ENCODE data around the gene POLR1G.

The POLR1G gene

DNA sequence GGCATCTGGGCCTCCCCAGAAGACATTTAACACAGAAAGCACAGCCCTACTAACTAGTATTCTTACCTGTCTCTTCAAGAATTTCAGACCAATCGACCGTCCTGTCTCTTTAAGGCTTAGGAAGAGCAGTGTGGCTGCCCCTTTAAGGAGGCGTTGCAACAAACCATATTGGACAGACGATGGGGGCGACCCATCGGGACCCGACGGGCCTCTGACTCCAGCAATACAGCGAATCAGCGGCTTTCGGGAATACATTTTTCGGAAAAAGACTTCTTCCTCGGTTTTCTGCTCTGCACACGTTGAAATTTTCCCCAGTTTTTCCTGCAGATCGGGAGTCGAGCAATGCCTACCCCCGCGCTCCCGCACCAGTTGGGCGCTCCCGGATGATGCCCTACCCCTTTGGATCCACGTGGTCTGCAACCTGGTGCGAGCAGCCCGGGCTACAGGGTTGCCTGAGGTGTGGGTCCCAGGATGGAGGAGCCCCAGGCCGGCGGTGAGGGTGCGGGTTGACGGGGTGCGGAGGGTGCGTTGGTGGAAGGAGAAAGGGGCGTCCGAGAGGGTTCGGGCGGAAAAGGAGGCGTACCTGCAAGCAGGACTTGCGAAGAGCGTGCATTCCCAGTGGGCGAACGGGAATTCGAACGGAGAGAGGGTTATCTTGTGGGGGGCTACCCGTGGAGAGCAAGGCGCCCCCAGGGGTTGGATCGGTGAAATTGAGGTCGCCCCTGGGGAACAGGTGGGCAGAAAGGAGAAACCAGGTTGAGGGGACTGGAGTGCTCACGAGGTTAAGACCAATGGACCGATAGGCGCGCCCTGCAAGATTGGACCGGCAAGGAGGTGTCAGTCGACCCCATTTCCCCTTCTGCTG lies at the start of gene POLR1G:
TSS of gene POLR1G (plus strand) at position 419 of the 865 bp plus-strand sequence. CDS start at position 472, 53 bp downstream.
- peak; percentile 90 for DNase-seq (ENCODE audit: low spot score)

DNA sequence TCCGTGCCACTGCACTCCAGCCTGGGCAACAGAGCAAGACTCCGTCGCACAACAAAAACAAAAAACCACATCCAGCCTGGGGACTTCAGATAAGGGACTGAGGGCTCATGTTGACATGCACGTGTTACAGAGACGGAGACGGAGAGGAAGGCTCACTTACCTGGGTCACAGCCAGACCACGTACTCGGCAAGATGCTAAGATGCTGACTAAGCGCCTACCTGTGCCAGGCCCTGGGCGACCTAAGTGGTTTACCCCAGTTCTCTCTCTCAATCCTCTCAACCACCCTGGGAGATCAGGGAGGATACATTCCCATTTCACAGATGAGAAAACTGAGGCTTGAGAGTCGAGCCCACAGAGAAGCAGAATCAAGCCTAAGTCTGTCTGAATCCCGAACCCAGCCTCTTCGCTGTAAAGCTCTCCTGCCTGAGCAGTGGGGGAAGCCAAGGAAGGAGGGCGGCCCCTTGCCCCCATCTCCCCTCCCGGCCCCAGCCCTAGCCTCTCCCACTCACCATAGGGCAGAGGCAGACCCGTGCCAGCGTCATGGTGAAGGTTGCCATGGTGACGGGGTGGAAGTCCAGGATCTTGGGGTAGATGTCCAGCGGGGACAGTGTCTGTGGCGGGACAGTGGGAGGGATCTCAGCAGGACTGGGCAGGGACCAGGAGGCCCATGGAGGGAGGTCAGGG lies 49.5 kb upstream of the POLR1G start:
- DNase-seq (ENCODE audit: low spot score): no peak

GRCh38 chr19:45357445-45357783 lies 49.0 kb upstream of the POLR1G start:
- no peak for DNase-seq (ENCODE audit: low spot score)

- DNase-seq (ENCODE audit: low spot score): no peak
Observed at GRCh38 chr19:45358213-45358792, 48.1 kb upstream of the POLR1G start.

DNA sequence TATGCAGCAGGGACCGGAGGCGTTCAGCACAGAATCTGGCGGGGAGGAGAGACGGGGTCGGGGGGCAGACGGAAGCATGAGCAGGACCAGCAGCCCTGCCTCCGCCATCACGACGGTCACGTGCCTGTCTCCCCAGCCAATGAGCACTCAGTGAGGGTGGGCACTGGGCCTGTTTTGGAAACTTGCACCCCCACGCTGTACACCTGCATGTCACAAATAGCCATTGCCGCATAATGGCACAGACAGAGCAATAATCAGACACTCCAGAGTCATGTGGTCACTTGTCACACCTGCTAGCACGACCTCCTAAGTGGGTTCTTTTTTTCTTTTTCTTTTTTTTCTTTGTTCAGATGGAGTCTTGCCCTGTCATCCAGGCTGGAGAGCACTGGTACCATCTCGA lies 44.8 kb upstream of the POLR1G start:
- DNase-seq (ENCODE audit: low spot score): no peak

DNA sequence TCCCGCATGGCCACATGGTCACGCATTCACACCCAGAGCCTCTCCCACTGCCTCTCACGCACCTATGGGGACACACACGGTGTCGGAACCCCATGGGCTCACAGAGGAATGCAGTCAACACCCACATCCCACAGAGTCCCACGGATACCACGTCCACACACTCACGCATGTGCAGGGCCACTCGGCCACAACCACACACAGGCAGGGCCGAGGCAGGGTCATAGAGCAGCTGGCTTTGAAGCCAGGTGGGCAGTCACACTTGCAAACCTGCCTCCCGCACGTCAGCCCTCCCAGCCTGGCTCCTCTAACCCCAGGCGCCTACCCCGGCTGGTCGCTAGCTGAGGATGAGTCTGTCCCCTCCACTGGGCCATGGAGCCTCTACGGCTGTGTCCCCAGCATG lies 44.2 kb upstream of the POLR1G start:
- DNase-seq (ENCODE audit: low spot score): no peak

GRCh38 chr19:45363861-45364459 lies 42.5 kb upstream of the POLR1G start:
- DNase-seq (ENCODE audit: low spot score): no peak

- no peak for DNase-seq (ENCODE audit: low spot score)
Observed at GRCh38 chr19:45364696-45365095, 41.7 kb upstream of the POLR1G start.

- no peak for DNase-seq (ENCODE audit: low spot score)
Observed at GRCh38 chr19:45368127-45368526, 38.3 kb upstream of the POLR1G start.

GRCh38 chr19:45368737-45369340 lies 37.6 kb upstream of the POLR1G start:
- DNase-seq (ENCODE audit: low spot score): no peak

DNA sequence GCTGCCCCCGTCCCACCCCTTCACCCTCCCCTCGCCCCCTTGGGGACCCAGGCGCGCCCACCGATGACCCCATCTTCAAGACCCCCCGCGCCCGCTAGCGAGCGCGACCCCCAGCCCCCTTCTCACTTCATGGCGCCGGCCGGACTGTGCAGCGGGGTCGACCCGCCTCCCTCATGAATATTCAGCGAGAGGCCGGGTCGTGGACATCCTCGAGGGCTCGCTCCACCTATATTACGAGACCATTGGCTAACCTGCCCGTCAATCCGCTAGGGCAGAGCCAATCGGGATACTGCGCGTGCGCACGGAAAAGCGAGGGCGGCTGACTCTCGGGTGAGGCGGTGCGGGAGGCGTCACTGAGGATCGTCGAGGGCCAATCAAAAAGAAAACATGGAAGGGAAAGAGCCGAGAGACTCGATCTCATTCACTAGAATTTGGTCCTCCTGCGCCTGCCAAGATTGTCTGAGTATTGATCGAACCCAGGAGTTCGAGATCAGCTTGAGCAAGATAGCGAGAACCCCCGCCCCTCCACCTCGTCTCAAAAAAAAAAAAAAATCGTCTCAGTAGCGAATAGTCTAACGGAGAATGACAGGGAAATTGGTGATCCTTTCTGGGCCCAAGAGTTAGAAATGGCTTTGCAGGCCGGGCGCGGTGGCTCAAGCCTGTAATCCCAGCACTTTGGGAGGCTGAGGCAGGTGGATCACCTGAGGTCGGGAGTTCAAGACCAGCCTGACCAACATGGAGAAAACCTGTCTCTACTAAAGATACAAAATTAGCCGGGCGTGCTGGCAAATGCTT lies 35.8 kb upstream of the POLR1G start, which contains the start of gene ERCC2:
TSS of gene ERCC2 (minus strand) at position 164 of the 795 bp plus-strand sequence. CDS start at position 131, 33 bp downstream.
- peak; percentile 100 for DNase-seq (ENCODE audit: low spot score)

GRCh38 chr19:45376045-45376724 lies 30.3 kb upstream of the POLR1G start:
- DNase-seq (ENCODE audit: low spot score): no peak

DNA sequence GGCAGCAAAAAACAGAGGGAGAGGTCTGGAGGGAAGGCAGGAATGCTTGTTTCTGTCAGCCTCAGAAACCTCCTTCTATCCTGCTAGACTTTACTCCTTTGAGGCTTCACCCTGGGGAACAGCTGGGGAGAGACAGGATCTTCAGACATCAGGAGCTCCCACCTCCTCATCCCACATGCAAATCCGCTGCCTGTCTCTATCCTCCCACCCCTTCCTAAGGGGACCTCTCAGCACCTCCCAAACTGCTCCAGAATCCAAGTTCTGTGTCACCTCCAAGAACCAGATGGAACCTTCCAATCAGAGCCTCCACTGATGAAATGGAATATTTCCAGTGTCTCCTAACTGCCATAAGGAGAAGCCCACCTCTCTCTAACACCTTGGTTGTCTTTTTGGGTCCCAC lies 26.3 kb upstream of the POLR1G start:
- no peak for DNase-seq (ENCODE audit: low spot score)

DNA sequence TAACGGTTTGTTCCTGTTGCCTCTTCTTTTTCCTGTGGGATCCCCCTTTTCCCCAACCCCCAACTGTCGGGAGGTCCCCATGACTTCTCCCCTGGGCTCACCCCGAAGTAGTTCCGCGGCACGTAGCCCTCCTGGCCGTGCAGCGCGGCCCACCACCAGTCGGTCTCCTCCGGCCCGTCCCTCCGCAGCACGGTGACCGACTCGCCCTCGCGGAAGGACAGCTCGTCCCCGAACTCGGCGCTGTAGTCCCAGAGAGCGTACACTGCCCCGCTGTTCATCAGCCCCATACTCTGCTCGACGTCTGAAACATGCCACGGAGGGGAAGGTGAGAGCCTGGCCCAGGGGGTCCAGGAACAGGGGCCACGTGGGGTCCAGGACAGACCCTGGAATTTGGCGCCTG lies 24.0 kb upstream of the POLR1G start:
- no peak for DNase-seq (ENCODE audit: low spot score)

DNA sequence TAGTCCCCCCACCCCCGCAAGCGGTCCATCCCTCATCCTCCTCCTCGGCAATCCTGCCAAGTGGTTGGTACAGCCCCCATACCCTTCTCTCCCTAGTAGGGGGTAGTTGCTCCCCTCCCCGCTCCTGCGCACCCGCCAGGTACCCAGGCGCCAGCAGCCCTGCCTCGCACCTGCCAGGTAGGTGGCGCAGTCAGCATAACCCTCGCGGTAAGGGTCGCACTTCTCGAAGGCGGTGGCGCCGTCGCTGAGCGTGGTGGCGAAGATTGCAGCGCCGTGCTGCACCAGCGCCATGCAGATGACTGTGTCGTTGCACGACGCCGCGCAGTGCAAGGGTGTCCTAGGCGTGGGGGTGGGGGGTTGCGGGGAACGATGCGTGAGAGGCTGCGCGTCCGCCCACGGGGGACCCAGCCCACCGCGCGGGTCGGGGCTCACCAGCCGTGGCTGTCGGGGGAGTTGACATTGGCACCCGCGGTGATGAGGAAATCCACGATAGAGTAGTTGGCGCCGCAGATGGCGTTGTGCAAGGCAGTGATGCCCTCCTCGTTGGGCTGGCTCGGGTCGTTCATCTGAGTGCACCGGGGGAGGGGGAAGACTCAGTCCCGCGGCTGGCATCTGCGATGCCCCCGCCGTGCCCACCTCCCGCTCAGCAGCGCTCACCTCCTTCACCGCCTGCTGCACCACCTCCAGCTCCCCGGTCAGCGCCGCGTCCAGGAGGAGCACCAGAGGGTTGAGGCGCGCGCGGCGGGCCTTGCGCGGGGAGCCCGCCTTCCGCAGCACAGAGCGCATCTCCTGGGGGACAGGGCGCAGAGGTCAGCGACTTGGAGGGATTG lies 20.8 kb upstream of the POLR1G start:
- DNase-seq (ENCODE audit: low spot score): no peak

DNA sequence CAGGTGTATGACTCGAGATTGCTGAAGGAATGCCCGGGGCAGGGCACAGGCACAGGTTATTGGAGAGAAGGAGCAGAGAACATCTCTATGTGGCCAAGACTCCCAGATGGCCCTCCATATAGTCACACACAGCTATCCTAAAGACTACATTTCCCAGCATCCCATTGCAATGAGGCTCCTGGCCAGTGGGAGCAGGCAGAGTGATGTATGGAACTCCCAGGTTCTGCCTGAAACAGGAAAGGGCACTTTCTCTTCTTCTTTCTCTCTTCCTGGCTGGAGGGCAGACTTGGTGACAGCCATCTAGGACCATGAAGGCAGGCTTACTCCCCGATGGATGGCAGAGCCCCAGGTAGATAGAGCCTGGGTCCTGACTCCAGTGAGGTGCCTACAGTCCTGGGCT lies 15.1 kb upstream of the POLR1G start:
- DNase-seq (ENCODE audit: low spot score): no peak

- no peak for DNase-seq (ENCODE audit: low spot score)
Observed at GRCh38 chr19:45391871-45392665, 14.4 kb upstream of the POLR1G start.

GRCh38 chr19:45395821-45396617 lies 10.4 kb upstream of the POLR1G start:
- no peak for DNase-seq (ENCODE audit: low spot score)
